HG02588 (cell line): Measurements from ENCODE around the gene TEX22.

Source experiments
- ATAC-seq: cut with Tn5 transposase; IDR thresholded peaks from one replicate; pipeline ENCODE4 v1.9.1; 2021; ENCODE audit warnings: mild to moderate bottlenecking, moderate library complexity; ENCODE audit not compliant: unreplicated experiment

Gene TEX22

DNA sequence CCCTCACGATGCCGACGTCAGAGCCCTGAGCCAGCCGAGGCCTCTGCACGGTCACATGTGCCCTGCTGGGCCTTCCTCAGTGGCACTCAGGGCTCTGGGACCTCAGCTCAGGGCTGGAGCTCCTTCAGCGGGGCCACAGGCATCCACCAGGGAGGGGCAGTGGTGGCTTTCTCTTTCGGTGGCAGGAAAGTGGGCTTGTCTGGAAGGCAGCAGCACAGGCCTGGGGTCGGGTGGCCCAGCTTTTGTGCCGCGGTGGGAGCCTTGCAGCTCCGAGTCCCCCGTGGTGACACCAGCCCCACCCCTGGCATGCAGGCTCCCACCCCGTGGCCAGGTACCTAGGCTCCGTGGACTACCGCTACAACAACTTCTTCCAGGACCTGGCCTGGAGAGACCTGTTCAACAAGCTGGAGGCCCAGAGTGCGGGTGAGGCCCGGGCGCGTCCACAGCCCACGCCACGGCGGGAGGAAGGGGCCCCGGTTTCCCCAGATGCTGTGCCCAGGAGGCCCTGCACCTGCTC is 14.2 kb upstream of the TEX22 start:
- no peak for ATAC-seq

DNA sequence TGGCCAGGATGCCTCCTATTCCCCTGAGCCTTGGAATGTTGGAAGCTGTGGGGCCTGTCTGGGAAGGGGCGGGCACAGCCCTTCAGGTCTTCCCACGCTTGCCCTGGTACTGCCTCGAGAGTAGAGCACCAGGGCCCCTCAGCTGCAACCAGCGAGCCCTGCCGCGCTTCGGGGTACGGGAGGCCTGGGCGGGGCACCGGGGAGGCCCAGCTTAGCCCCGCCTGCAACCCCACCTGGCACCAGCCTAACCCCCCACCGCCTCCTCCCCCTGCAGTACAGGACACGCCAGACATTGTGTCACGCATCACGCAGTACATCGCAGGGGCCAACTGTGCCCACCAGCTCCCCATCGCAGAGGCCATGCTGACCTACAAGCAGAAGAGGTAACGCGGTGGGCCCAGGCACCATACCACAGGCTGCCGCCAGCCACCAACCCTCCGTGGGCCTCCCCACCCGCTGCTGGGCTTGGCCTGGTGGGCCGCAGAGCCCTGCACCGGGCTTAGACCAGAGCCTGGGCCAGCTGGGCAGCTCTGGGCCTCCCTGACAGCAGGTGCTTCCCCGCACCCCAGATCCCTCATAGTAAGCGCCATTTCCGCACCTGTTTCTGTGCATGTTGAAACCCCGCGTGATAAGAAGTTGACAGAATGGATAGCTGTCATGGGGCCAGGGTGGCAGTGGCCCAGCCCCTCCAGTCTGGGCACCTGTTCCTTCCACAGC is 13.6 kb upstream of the TEX22 start:
- no peak for ATAC-seq

DNA sequence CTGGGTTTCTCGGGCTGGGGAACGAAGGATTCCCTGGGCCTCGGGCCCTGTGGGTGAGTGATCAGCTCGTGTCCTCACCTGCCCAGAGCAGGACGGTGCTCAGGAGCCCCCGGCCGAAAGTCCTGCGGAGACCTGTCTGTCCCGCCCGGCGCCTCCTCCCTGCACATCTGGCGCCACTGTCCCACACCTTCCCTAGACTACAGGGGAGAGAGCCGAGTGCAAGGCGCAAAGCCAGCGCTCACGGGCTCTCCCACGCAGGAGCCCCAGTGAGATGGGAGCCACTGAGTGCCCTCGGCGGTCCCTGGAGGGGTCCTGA is 13.1 kb upstream of the TEX22 start:
- no peak for ATAC-seq

DNA sequence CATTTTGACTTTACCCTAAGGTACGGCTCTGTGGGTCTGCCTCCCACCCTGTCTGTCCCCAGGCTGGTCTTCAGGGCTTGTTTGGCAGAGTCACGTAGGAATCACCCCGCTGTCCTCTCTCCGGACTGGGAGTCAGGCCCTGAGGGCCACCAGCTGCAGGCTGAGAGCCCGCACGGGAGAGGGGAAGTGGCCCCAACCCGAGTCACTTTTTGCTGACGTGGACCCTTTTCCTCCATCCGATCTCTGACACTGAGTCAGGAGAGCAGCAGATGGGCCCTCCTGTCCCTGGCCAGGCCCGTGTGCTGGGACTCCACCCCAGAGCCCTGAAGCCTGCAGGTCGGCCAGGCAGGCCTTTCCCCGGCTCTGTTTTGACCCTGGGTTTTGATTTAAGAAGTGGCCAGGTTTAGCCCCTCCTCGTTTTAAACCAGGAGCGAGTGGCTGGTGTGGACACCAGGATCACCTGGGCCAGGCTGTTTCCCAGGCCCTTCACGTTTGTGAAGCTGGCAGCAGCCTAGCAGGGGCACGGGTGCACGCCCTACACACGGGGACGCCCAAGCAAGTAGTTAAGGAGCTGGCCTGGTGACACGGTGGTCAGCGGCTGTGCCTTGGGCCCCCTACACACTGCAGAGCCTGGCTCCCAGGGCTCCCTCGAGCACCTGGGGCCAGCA is 12.5 kb upstream of the TEX22 start:
- ATAC-seq, result no peak

DNA sequence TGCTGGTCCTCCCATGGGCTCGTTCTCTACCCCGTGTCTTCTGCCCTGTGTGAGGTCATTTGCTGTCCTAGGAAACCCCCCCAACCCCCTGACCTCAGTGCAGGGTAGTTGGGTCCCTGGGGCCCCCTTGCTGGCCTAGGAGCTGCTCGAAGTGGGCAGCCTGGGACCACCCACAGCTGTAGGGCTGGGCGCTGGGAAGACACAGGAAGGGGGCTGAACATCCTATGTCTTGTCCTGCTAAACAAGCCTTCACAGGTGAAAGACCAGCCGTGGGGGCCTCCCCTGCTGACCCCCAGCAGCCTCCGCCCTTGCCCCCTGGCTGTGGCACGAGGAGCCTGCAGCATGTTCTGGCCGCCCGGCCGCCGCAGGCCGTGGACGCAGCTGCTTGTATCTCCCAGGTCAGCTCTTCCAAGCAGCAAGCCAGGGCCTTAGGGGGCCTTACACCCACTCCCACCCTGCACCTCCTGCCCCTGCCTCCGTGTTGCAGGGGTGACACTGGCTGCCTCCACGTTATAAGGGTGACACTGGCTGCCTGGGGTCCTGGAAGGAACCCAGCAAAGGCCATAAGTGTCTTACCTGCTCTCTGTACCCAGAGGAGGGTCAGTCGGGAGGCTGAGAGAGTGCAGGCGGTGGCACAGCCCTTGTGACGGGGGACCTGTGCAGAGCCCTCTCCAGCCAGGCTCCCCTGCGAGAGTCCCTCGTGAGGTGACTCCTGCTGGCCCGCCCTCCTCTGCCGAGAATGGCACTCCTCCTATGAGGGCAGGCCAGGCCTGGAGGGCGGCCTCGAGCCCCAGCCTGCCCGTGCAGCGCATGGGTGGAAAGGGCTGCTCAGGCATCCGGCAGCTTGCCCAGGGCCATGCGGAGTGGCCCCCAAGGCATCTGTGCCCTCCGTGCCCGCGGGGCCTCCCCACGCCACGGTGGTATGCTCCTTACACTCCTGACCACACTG is 11.5 kb upstream of the TEX22 start:
- no peak for ATAC-seq

DNA sequence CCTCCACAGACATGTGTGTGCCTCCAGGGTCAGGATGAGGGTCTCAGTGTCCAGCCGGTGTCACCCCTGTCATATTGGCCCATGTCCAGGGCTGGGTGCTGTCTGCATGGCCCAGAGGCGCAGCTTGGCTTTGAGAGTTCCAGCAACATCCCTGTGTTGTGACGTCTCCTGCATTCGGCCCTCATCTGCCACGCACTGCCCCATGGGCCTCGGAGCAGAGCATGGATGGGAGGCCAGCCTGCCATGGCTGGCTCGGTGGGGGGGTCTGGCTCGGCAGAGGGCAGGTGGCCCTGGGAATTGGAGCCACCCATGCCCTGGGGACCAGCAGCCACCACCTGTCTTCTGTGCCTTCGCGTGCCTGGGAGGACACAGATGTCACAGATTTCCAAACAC is 10.8 kb upstream of the TEX22 start:
- no peak for ATAC-seq

DNA sequence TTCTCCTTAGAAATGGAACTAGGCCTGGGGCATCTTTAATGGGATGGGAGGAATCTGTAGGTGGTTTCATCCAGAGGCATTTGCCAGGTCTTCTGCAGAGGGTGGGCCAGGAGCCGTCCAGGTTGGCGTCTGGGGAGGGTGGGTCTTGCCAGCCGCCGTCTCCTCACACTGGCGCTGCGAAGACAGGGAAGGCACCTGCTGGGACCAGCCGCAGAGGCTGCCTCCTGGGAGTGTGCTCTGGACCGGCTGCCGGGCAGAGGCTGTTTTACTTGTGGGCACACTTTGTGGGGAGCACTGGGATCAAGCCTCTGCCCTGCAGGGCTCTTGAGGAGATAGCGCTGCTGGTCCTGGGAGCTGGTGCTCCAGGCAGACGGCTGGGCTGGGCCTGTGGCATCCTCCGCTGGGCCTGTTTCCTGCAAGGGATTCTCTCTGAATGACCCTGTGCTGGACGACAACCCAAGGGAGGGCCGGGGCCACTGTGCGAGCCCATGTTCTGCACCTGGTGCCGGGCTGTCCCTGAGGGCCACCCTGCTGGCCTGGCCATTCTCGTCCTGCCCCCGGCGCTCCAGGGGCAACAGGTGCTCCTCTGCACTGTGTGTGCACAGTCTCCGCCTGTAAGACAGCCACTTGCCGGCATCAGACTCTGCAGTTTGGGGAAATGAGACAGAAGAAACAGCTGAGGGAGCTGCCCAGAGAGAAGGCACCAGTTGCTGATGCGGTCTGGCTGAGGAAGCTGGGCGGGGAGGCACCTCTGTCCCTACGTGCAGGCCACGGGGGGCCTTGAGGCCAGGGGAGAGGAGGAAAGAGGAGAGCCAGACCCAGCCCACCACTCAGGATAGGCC is 10.0 kb upstream of the TEX22 start:
- ATAC-seq, result no peak

DNA sequence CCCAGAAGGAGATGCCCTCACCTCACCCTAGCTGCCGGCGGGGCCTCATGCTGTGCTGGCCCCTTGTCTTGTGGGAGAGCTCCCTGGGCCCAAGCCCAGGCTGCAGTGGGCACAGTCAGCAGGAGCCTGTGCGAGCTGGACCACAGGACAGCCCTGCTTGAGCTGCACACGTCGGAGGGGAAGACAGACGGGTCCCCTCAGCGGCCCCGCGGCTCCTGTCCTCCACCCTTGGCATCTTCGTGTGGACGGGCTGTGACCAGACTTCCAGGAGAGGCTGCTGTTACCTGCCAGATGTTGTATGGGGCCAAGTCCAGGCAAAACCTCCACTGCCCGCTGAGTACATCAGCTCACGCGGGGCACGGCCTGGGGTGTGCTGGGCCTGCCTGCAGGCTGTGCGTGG is 9.4 kb upstream of the TEX22 start:
- no peak for ATAC-seq

DNA sequence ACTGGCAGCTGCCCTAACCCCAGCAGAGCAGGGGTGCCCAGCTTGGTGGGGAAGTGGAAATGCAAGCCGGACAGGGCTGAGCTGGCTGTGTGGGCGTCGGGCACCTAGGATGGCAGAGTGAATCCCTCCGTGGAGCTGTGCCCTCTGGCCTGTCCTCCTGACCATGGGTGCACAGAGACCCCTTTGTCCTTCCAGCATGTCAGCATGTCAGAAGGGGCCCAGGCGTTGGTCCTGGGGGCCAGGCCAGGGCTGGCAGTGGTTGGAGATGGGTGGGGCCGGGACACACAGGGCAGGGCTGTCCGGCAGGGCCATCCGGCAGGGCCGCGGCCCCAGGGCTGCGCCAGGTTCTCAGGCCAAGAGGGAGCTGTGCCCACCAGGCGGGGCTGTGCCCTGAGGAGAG is 8.8 kb upstream of the TEX22 start:
- no peak for ATAC-seq

DNA sequence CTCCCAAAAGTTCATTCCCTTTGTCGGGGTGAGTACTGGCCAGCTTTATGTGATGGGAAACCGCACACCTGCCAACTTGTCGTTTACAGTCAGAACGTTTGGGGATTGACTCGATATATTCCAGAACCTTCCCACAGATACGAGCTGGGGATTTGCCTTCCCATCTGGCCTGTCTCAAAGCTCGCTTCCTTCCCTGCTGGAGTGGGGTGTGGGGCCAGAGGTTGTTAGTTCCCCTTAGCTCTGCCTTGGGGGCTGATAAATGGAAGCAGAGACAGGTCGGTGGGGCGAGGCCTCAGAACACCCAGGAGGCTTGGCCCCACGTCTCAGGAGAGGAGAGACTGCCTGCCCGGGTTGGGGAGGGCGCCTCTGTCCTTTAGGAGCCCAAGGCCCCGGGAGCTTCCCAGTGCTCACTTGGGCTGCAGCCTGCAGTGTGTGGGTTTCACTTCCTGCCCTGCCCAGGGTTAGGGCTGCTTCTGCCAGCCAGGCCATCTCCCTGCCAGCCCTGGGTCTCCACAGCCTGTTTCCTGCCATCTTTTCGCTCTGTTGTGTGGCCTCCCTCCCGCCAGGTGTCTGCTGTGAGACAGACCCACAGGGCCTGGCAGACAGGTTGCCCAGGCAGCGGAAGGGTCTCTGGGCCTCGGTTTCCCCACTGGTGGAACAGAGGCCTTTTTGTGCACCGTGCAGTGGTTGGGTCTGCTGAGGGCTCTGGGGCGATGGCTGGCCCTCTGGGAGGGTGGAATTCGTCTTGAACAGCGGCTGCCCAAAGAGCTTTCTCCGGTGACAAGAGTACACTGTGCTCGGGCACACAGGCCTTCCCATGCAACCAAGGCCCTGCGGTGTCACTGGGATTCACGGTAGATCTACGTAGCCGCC is 8.1 kb upstream of the TEX22 start:
- ATAC-seq, result no peak

DNA sequence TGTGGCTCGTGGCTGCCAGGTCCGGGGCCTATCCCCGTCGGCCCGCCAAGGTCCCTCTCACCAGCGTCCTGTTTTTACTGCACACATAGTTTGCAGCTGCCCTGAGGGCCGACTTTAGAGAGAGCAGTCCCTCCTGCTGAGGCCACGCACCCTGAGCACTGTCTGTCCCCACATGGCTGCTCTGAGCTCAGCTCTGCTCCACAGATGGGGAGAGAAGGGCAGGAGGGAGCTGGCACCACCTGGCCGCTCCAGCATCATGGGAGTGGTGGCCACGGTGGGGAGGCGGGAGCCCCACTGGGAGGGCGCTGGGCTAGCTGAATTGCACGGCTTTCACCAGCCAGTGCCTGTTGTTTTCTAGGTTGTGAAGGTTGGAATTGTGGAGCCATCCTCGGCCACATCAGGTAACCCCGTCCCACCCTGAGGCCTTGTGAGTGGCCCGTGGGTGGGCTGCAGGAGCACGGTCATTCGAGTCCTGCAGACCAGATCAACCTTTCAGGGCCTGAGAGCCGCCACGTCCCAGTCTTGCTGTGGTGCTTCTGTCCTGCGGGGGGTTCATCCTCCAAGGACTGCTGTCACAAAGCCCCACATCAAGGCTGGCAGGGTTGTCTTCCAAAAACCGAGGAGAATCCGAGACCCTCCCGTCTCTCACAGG is 7.4 kb upstream of the TEX22 start:
- ATAC-seq, result no peak

DNA sequence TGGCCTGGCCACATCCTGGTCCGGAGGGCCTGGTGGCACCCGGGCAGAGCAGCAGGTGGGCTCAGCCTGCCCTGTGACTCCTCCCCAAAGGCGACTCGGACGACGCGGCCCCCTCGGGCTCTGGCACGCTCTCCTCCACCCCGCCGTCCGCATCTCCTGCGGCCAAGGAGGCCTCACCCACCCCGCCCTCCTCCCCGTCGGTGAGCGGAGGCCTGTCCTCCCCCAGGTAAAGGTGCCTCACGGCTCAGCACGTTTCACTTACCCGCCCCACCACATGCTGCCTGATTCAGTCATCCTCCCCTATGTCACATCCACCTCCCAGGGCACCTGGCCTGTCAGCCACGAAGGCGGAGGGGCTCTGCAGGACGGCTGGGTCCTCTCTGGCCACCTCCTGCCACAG is 6.8 kb upstream of the TEX22 start:
- ATAC-seq, result no peak

DNA sequence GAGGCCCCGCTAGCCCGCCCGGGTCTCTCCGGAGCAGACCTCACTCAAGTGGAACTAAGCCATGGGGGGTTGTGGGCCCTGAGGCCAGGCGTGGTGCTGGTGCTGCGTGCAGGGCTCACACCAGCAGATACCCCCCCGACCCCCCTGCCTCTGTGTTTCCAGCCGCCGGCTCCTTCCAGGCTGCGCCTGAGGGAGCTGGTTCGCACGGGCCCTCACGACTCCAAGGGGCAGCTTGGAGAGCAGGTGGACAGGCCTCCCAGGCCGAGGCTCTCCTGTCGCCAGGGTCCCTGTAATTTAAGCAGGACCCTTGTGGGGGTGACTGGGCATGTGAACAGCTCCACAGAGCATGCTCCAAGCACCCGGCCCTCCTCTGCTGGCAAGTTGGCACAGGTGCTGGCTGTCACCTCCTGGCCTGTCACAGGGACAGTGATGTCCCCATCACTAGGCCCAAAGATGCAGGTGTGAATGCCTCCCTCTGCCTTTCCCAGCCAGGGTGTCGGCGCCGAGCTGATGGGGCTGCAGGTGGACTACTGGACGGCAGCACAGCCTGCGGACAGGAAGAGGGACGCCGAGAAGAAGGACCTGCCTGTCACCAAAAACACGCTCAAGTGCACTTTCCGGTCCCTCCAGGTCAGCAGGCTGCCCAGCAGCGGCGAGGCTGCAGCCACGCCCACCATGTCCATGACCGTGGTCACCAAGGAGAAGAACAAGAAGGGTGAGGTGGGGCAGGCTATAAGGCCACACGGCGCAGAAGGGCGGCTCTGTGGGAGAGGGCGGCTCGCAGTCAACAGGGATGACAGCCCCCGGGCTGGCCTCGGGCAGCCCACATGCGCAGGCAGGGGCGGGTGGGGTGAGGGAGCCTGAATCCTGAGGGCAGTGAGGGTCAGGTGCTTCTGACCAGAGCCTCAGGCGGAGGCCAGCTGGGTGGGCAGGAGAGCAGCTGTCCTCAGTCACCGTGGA is 5.9 kb upstream of the TEX22 start:
- no peak for ATAC-seq

DNA sequence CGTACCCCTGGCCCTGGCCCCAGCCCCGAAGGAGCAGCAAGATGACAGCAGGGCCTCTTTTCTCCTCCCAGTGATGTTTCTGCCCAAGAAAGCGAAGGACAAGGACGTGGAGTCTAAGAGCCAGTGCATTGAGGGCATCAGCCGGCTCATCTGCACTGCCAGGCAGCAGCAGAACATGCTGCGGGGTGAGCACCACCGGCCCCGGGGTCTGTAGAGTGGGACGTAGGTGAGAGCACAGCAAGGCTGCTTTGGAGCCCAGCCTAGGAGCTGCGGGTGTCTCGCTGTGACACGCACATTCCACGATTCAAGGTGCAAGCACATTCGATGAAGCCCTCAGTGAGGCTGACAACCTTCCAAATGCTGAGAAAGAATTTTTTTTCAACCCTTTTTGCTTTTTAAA is 5.2 kb upstream of the TEX22 start:
- ATAC-seq, result no peak

DNA sequence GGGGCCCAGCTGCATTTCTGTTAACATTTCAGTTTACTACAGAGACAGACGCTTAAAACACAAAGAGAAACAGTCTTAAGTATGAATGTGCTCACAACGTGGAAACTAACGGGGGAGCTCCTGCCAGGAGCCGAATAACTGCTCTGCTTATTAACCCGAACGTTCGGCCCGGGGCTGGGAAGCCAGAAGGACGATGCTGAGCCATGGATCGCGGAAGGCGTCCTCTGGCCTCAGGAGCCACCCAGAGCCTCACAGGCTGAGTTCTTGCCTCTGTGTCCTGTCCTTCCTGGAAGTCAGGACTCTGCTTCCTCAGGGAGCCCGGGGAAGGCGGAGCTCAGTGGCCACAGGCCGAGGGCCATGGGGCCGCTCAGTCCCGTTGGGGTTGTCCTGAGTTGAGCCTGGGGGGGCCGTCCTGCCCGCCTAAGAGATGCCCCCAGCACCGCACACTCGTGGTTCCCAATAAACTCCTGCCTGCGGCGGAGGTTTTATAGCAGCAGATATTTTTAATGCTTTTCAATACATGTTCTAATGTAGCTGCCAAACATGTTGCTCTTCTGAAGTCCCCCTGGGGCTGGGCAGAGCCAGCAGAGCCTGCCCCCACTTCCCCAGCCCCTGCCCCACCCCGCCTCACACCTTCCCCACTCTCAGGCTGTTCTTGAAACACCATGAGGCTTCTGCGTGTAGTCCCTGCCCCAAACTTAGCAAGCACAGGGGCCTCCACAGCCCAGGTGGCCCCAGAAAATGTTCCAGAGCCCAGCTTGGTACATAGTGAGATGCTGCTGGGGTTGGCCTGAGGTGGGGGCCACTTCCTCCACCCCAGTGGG is 3.4 kb upstream of the TEX22 start:
- ATAC-seq, result no peak

DNA sequence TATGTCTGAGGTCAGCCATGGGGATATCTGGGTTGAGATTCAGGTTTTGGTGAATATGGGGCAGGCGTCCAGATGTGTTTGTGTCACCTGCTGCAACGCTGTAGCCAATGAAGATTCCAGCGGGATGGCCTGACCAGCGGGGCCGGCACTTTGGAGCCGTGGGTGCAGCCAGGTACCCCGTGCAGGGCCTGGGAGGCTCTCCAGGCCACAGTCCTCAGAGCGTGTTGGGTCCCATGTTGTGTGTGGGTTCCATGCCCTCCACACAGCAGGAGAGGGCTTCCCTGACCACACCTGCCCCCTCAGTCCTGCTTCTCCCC is 2.8 kb upstream of the TEX22 start:
- no peak for ATAC-seq

DNA sequence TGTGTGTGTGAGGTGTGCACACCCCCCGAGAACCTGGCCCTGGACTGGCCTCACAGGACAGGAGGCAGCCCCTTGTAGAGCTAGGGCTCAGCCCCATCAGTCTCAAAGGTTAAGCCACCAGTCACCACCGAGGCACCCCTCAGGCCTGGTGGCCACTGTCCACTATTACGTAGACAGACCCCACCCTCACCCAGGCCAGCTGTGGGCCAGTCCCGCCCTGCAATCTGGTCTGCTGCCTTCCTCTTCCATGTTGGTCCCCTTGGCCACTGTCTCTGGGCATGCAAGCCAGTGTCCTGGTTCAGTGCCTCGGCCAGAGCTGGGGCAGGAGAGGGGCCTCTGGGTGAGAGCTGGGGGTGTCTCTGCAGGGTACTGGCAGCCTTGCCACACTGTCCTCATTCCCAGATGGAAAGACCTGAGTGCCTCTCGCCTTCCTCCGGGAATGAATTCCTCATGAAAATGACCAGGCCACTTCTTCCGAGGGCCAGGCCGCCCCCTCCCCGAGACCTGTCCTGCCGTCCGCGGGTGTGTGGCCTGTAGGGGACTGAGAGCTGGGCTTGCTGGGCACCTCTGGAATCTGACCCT is 897 bp upstream of the TEX22 start:
- no peak for ATAC-seq
